ENCODE data around the gene VPS35.

VPS35 gene

GRCh38 chr16:46606231-46606630 lies 82.7 kb downstream of the VPS35 start:
- DNase-seq: no peak
